ENCODE data around the gene TMEM147.

DNA sequence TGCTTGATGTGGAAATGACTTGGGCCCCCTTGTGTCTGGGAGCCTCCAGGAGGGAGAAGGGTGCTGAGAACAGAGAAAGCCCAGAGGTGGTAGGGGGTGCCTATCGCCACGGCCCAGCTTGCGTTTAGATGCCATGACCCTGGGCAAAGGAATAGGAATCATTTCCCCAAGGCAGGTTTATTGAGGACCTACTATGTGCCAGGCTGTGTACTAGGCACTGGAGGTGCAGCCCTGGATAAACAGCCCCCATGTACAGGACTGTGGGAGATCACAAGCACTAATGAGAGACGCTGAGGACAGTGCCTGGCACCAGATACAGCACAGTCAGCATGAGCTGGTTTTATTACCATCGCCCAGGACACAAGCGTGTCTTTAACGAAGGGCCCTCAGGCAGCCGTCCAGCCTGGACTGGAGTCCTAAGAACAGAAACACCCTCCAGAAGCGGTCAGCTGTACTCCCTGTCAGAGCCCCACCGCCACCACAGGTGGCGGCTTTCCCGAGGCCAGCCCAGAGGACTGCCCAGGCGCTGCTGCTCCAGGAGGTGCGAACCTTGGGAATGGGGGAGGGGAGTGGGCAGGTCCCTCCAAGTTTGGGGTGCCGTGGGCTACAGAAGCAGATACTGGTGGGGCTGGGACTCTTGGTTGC is 4.6 kb downstream of the TMEM147 start:
- TF ChIP-seq, protein P1, sequence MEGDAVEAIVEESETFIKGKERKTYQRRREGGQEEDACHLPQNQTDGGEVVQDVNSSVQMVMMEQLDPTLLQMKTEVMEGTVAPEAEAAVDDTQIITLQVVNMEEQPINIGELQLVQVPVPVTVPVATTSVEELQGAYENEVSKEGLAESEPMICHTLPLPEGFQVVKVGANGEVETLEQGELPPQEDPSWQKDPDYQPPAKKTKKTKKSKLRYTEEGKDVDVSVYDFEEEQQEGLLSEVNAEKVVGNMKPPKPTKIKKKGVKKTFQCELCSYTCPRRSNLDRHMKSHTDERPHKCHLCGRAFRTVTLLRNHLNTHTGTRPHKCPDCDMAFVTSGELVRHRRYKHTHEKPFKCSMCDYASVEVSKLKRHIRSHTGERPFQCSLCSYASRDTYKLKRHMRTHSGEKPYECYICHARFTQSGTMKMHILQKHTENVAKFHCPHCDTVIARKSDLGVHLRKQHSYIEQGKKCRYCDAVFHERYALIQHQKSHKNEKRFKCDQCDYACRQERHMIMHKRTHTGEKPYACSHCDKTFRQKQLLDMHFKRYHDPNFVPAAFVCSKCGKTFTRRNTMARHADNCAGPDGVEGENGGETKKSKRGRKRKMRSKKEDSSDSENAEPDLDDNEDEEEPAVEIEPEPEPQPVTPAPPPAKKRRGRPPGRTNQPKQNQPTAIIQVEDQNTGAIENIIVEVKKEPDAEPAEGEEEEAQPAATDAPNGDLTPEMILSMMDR (IDR thresholded peaks at IDR 0.05): no peak
- TF ChIP-seq POLR2A (IDR thresholded peaks at IDR 0.05): no peak

Measured in testis (tissue), 2 donors.